Naive B cell (primary cell): ENCODE measurements around the gene ARHGEF12. TPM values are rescaled to one million over a fixed set of nuclear protein-coding genes. Genes with fewer than 3 reads are reported as not detected.

Experiments
- ATAC-seq, 2 donors: fragments of 150-1000 bp; cut with Tn5 transposase; 2 replicates each; pipeline ENCODE4 v1.10.0; 2021; ENCODE audit warnings: low read depth in 2 of 2, mild to moderate bottlenecking in 2 of 2, moderate library complexity in 2 of 2
- DNase-seq: peaks from one replicate; pipeline ENCODE4 v3.0.0; 2022
- H3K27ac Mint-ChIP-seq, 6 donors: one replicate each; pipeline ENCODE4 v1.8.0; 2020 to 2022; ENCODE audit warnings: mild to moderate bottlenecking in 6 of 6, mixed read lengths in 6 of 6, moderate library complexity in 5 of 6, inconsistent platforms in 2 of 6
- H3K27me3 Mint-ChIP-seq, 3 donors: one replicate each; pipeline ENCODE4 v1.8.0; 2021 to 2022; ENCODE audit warnings: mixed read lengths in 3 of 3, mild to moderate bottlenecking in 1 of 3
- H3K36me3 Mint-ChIP-seq, 2 donors: one replicate each; pipeline ENCODE4 v1.8.0; 2020 to 2022; ENCODE audit warnings: mixed read lengths in 2 of 2, inconsistent platforms in 1 of 2, mild to moderate bottlenecking in 1 of 2
- H3K4me1 Mint-ChIP-seq, 3 donors: one replicate each; pipeline ENCODE4 v1.8.0; 2020 to 2022; ENCODE audit warnings: mixed read lengths in 3 of 3, inconsistent platforms in 1 of 3, mild to moderate bottlenecking in 1 of 3, moderate library complexity in 1 of 3
- H3K4me3 Mint-ChIP-seq, 8 donors: one replicate each; pipeline ENCODE4 v1.8.0; 2020 to 2022; ENCODE audit warnings: mild to moderate bottlenecking in 8 of 8, mixed read lengths in 8 of 8, moderate library complexity in 8 of 8, inconsistent platforms in 2 of 8
- H3K9me3 Mint-ChIP-seq, 7 donors: one replicate each; pipeline ENCODE4 v1.8.0; 2020 to 2022; ENCODE audit warnings: mixed read lengths in 7 of 7, mild to moderate bottlenecking in 5 of 7, inconsistent platforms in 2 of 7, moderate library complexity in 1 of 7
- polyA plus RNA-seq, 6 donors: library from polyadenylated mRNA; unstranded; fragments of 300-500 nt; fragmentation: Illumina TruSeq; gene quantifications; one replicate each; pipeline ENCODE4 v1.2.3, GENCODE V29; 2021; ENCODE audit warnings: low read depth in 6 of 6

Gene ARHGEF12
- polyA plus RNA-seq, 6 donors from 2014 or later = 2.3 to 4.3 (median 3.6) TPM; not detected in 1

- DNase-seq (no peak), ATAC-seq (no peak)
- no peaks in the 10 kb centered on the region for H3K36me3 Mint-ChIP-seq
- H3K4me1 Mint-ChIP-seq = no peaks in the 10 kb centered on the region
- H3K4me3 Mint-ChIP-seq = no peak overlapping the region
- H3K27ac Mint-ChIP-seq = no peak overlapping the region
- H3K9me3 Mint-ChIP-seq = peaks cover 0 to 5% (median 3%) of the 10 kb centered on the region in 7 donors
- H3K27me3 Mint-ChIP-seq = peaks cover 28 to 57% (median 43%) of the 10 kb centered on the region in 3 donors
These were observed 193.7 kb downstream of the ARHGEF12 start for GRCh38 chr11:120529911-120530310.

GRCh38 chr11:120532082-120532831 lies 196.0 kb downstream of the ARHGEF12 start:
- no peak overlapping the region for H3K27ac Mint-ChIP-seq
- H3K4me3 Mint-ChIP-seq = no peak overlapping the region
- H3K27me3 Mint-ChIP-seq = peaks cover 28 to 48% (median 38%) of the 10 kb centered on the region in 3 donors

GRCh38 chr11:120532832-120533196 lies 196.6 kb downstream of the ARHGEF12 start:
- DNase-seq (no peak), ATAC-seq (no peak)
- Mint-ChIP-seq H3K9me3 (peaks cover 0 to 5% (median 3%) of the 10 kb centered on the region in 7 donors), H3K27ac (no peak overlapping the region), H3K36me3 (no peaks in the 10 kb centered on the region), H3K4me1 (peaks cover 0 to 2% (median 0%) of the 10 kb centered on the region in 3 donors), H3K4me3 (no peak overlapping the region), H3K27me3 (peaks cover 32 to 48% (median 38%) of the 10 kb centered on the region in 3 donors)

More at GRCh38 chr11:120532082-120532831, 196.0 kb downstream of the ARHGEF12 start:
- Mint-ChIP-seq H3K36me3 (no peaks in the 10 kb centered on the region), H3K4me1 (no peaks in the 10 kb centered on the region), H3K9me3 (peaks cover 0 to 5% (median 3%) of the 10 kb centered on the region in 7 donors)
- ATAC-seq = no peak
- DNase-seq = no peak

- DNase-seq = no peak
- peaks cover 14 to 34% (median 28%) of the 10 kb centered on the region in 3 donors for H3K27me3 Mint-ChIP-seq
- no peak overlapping the region for H3K4me3 Mint-ChIP-seq
- no peaks in the 10 kb centered on the region for H3K36me3 Mint-ChIP-seq
- peak overlapping the region in 2 of 6 donors; percentile 47 to 77 for H3K27ac Mint-ChIP-seq
- H3K9me3 Mint-ChIP-seq = no peaks in the 10 kb centered on the region
- H3K4me1 Mint-ChIP-seq = peaks cover 6 to 23% (median 10%) of the 10 kb centered on the region in 3 donors
- no peak for ATAC-seq
These were observed 200.0 kb downstream of the ARHGEF12 start for GRCh38 chr11:120536091-120536796.

- DNase-seq = no peak
- Mint-ChIP-seq H3K27ac (peak overlapping the region in 1 of 6 donors; percentile 44), H3K4me1 (peaks cover 6 to 23% (median 10%) of the 10 kb centered on the region in 3 donors), H3K9me3 (peaks cover 0 to 2% (median 0%) of the 10 kb centered on the region in 7 donors), H3K27me3 (peaks cover 13 to 34% (median 28%) of the 10 kb centered on the region in 3 donors), H3K4me3 (peak overlapping the region in 1 of 8 donors; percentile 47), H3K36me3 (no peaks in the 10 kb centered on the region)
- ATAC-seq = no peak
These were observed 200.6 kb downstream of the ARHGEF12 start for GRCh38 chr11:120536797-120537169.

GRCh38 chr11:120537996-120538395 lies 201.8 kb downstream of the ARHGEF12 start:
- Mint-ChIP-seq H3K36me3 (no peaks in the 10 kb centered on the region), H3K9me3 (peaks cover 0 to 8% (median 2%) of the 10 kb centered on the region in 7 donors), H3K4me3 (no peak overlapping the region), H3K4me1 (peaks cover 6 to 23% (median 14%) of the 10 kb centered on the region in 3 donors), H3K27ac (no peak overlapping the region), H3K27me3 (peaks cover 6 to 25% (median 19%) of the 10 kb centered on the region in 3 donors)
- ATAC-seq = no peak
- no peak for DNase-seq

GRCh38 chr11:120538707-120539106 lies 202.5 kb downstream of the ARHGEF12 start:
- peaks cover 4 to 25% (median 13%) of the 10 kb centered on the region in 3 donors for H3K27me3 Mint-ChIP-seq
- peaks cover 7 to 24% (median 16%) of the 10 kb centered on the region in 3 donors for H3K4me1 Mint-ChIP-seq
- peaks cover 0 to 8% (median 2%) of the 10 kb centered on the region in 7 donors for H3K9me3 Mint-ChIP-seq
- H3K36me3 Mint-ChIP-seq = no peaks in the 10 kb centered on the region
- peak overlapping the region in 1 of 6 donors; percentile 72 for H3K27ac Mint-ChIP-seq
- DNase-seq (no peak), ATAC-seq (no peak)
- peak overlapping the region in 2 of 8 donors; percentile 17 to 59 for H3K4me3 Mint-ChIP-seq

Other genes starting within 250 kb of the ARHGEF12 start
- gene TRIM29, start 198.3 kb upstream of the ARHGEF12 start, polyA plus RNA-seq = not detected
- gene OAF, start 125.4 kb upstream of the ARHGEF12 start, polyA plus RNA-seq = 1 to 10 TPM in 4 of 6 donors, under 1 TPM in 1, not detected in 1; 0.60 to 3.0 (median 1.4) TPM
- not detected for gene POU2F3, start 96.3 kb upstream of the ARHGEF12 start, polyA plus RNA-seq
- gene TLCD5, start 11.1 kb upstream of the ARHGEF12 start, polyA plus RNA-seq = not detected
- gene GRIK4, start 175.3 kb downstream of the ARHGEF12 start, polyA plus RNA-seq = under 1 TPM in 1 of 6 donors, not detected in 5; 0.18 TPM